ENCODE measurements around the gene TOR1AIP2. TPM values are rescaled to one million over a fixed set of nuclear protein-coding genes. Genes with fewer than 3 reads are reported as not detected.

Gene TOR1AIP2
- total and polyA plus RNA-seq, 2 of the 13 experiments (the other 11 are each of a cell fraction or from before 2014, with no cell fraction given) = 35.2 to 65.8 TPM

- no peak for TF ChIP-seq ZSCAN5A (CRISPR knock-in tag; IDR thresholded peaks at IDR 0.05; ENCODE audit: borderline replicate concordance)
- TF ChIP-seq PBX2 (CRISPR knock-in tag; IDR thresholded peaks at IDR 0.05) = no peak
- TF ChIP-seq FOXO4 (CRISPR knock-in tag; conservative IDR thresholded peaks at IDR 0.05) = no peak
- no peak for TF ChIP-seq SRF (IDR thresholded peaks at IDR 0.05; ENCODE audit: low read depth, low read length)
- no peak for TF ChIP-seq U2AF2 (IDR thresholded peaks at IDR 0.05; ENCODE audit: low read depth, low read length)
- TF ChIP-seq ZNF367 (CRISPR knock-in tag; IDR thresholded peaks at IDR 0.05; ENCODE audit: borderline replicate concordance) = no peak
- TF ChIP-seq JUN (CRISPR knock-in tag; IDR thresholded peaks at IDR 0.05) = no peak
- no peak for TF ChIP-seq SETDB1 (CRISPR knock-in tag; IDR thresholded peaks at IDR 0.05; ENCODE audit: borderline replicate concordance)
Measured at GRCh38 chr1:179870870-179871269, 6.7 kb downstream of the TOR1AIP2 start (continued).

All from HepG2 (cell line).